Osteocyte (in vitro differentiated cells): ENCODE results near the gene THSD8. TPM values are rescaled to one million over a fixed set of nuclear protein-coding genes. Genes with fewer than 3 reads are reported as not detected.

Experiments
- DNase-seq: peaks from one replicate; pipeline ENCODE4 v3.0.0; 2021; ENCODE audit warnings: mixed read lengths; ENCODE audit not compliant: unreplicated experiment; ENCODE audit errors: extremely low spot score
- H3K27ac Mint-ChIP-seq: one replicate; pipeline ENCODE4 v1.8.0; 2021; ENCODE audit warnings: mild to moderate bottlenecking, mixed read lengths; ENCODE audit not compliant: unreplicated experiment
- H3K27me3 Mint-ChIP-seq: one replicate; pipeline ENCODE4 v1.8.0; 2021; ENCODE audit warnings: mixed read lengths; ENCODE audit not compliant: unreplicated experiment
- H3K36me3 Mint-ChIP-seq: one replicate; pipeline ENCODE4 v1.8.0; 2021; ENCODE audit warnings: mixed read lengths; ENCODE audit not compliant: unreplicated experiment
- H3K4me1 Mint-ChIP-seq: one replicate; pipeline ENCODE4 v1.8.0; 2021; ENCODE audit warnings: mixed read lengths; ENCODE audit not compliant: unreplicated experiment
- H3K4me3 Mint-ChIP-seq: one replicate; pipeline ENCODE4 v1.8.0; 2021; ENCODE audit warnings: mild to moderate bottlenecking, moderate library complexity, mixed read lengths; ENCODE audit not compliant: unreplicated experiment
- H3K9me3 Mint-ChIP-seq: one replicate; pipeline ENCODE4 v1.8.0; 2021; ENCODE audit warnings: mixed read lengths; ENCODE audit not compliant: unreplicated experiment
- CTCF ChIP-seq: fragments of 200-600 bp; sonication (generic); IDR thresholded peaks from 2 replicates; pipeline ENCODE4 v1.5.0; 2021; ENCODE audit warnings: antibody characterized with exemption, mild to moderate bottlenecking, moderate library complexity
- total RNA-seq: library from RNA; stranded (reverse); gene quantifications from 2 replicates; pipeline ENCODE4 v1.2.1, GENCODE V29; 2021

The THSD8 gene
- total RNA-seq, 1 donor from 2014 or later, result 8.2 TPM

DNA sequence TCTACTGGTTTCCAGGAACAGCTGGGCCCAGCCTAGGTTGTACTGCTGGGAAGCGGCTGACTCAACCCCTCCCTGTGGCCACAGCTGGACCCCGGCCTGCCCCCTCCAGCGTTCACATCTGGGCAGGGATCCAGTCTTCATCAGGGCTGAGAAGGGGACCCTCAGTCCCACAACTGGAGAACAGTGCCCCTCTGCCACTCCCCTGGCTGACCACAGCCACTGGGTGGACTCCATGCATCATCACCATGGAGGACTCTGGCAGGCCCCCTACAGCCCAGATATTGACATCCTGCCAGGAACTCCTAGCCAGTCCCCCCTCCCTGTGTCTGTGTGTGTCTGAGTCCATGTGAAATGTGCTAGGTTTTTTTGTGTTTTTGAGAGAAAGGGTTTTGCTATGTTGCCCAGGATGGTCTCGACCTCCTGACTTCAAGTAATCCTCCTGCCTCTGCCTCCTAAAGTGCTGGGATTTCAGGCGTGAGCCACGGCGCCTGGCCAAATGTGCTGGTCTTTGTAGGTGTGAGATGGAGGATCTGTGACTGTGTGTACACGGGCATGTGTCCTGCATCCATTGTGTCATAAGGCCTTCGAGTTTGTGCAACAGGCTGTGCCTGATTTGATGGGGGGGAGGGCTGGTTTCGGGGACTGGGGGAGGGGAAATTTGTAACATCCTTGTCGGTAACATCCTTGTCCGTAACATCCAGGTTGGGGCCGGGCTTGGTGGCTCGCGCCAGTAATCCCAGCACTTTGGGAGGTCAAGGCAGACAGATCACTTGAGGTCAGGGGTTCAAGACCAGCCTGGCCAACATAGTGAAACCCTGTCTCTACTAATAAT is 22.5 kb upstream of the THSD8 start:
- Mint-ChIP-seq H3K27me3 (no peaks in the 10 kb centered on the region), H3K36me3 (no peaks in the 10 kb centered on the region), H3K27ac (peak overlapping the region; percentile 98), H3K4me3 (peak overlapping the region; percentile 78), H3K4me1 (peaks cover 43% of the 10 kb centered on the region), H3K9me3 (no peaks in the 10 kb centered on the region)
- DNase-seq, result peak; percentile 89
- TF ChIP-seq CTCF, result peak; percentile 17

GRCh38 chr19:12782174-12782423 is 19.8 kb upstream of the THSD8 start:
- peaks cover 44% of the 10 kb centered on the region for H3K4me1 Mint-ChIP-seq
- H3K27ac Mint-ChIP-seq, result peak overlapping the region; percentile 85
- DNase-seq, result no peak
- H3K36me3 Mint-ChIP-seq, result no peaks in the 10 kb centered on the region
- TF ChIP-seq CTCF, result no peak
- no peaks in the 10 kb centered on the region for H3K9me3 Mint-ChIP-seq
- peak overlapping the region; percentile 70 for H3K4me3 Mint-ChIP-seq
- no peaks in the 10 kb centered on the region for H3K27me3 Mint-ChIP-seq

GRCh38 chr19:12782424-12783290 is 19.2 kb upstream of the THSD8 start:
- Mint-ChIP-seq H3K4me1 (peaks cover 40% of the 10 kb centered on the region), H3K27me3 (no peaks in the 10 kb centered on the region), H3K27ac (peak overlapping the region; percentile 85), H3K4me3 (peak overlapping the region; percentile 70), H3K36me3 (no peaks in the 10 kb centered on the region), H3K9me3 (no peaks in the 10 kb centered on the region)
- TF ChIP-seq CTCF, result no peak
- DNase-seq, result no peak

- no peak for TF ChIP-seq CTCF
- Mint-ChIP-seq H3K9me3 (no peaks in the 10 kb centered on the region), H3K27me3 (no peaks in the 10 kb centered on the region), H3K27ac (no peak overlapping the region), H3K36me3 (no peaks in the 10 kb centered on the region), H3K4me1 (peaks cover 42% of the 10 kb centered on the region), H3K4me3 (peak overlapping the region; percentile 62)
- DNase-seq, result no peak
These were observed 18.5 kb upstream of the THSD8 start for GRCh38 chr19:12783291-12783848.
